ENCODE data around the gene PCNX4. TPM values are rescaled to one million over a fixed set of nuclear protein-coding genes. Genes with fewer than 3 reads are reported as not detected.

Gene PCNX4
- total and polyA plus RNA-seq, 2 experiments from 2014 or later, result 39.7 to 129 TPM

DNA sequence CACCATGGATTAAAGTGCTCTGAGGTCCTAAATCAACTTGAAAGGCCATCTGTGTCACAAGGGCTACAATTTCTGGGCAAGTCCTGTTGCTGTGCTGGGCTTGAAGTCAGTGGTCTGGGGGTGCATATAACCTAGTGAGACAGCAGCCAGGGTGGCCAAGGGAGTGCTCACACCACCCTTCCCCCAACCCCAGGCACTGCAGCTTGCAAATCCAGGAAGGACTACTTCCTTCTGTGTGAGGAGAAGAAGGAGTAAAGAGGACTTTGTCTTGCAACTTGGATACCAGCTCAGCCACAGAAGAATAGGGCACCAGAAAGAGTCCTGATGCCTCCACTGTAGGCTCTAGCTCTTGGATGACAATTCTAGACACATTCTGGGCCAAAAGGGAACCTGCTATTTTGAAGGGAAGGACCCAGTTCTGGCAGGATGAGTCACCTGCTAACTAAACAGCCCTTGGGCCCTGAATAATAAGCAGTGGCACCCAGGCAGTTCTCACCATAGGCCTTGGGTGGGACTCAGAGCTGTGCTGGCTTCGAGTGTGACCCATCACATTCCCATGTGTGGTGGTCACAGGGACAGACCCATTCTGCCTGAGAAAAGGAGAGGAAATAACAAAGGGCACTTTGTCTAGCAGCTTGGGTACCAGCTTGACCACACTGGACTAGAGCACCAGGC, 106.0 kb downstream of the PCNX4 start:
- no peaks in the 10 kb centered on the region for H3K4me1 ChIP-seq (ENCODE audit: low read depth)
- H3K27ac ChIP-seq, result no peak overlapping the region
- no peaks in the 10 kb centered on the region for H3K27me3 ChIP-seq
- no peak for TF ChIP-seq CTCF (IDR thresholded peaks at IDR 0.05; ENCODE audit: low read depth, low read length)
- no peaks in the 10 kb centered on the region for H3K36me3 ChIP-seq
- no peak overlapping the region for H3K4me3 ChIP-seq
- no peak for DNase-seq (ENCODE audit: low read depth in 1 of 2, low spot score in 1 of 2)
- no peaks in the 10 kb centered on the region for H3K9me3 ChIP-seq (ENCODE audit: low read depth)

GRCh38 chr14:60199321-60199720, 107.6 kb downstream of the PCNX4 start:
- Histone ChIP-seq H3K4me1 (ENCODE audit: low read depth) (peaks cover 4% of the 10 kb centered on the region), H3K4me3 (no peak overlapping the region), H3K27me3 (no peaks in the 10 kb centered on the region), H3K27ac (no peak overlapping the region), H3K36me3 (no peaks in the 10 kb centered on the region), H3K9me3 (ENCODE audit: low read depth) (no peaks in the 10 kb centered on the region)
- no peak for DNase-seq (ENCODE audit: low read depth in 1 of 2, low spot score in 1 of 2)
- no peak for TF ChIP-seq CTCF (IDR thresholded peaks at IDR 0.05; ENCODE audit: low read depth, low read length)

GRCh38 chr14:60204104-60204842, 112.5 kb downstream of the PCNX4 start:
- peak overlapping the region; percentile 20 for H3K27ac ChIP-seq
- no peaks in the 10 kb centered on the region for H3K27me3 ChIP-seq
- no peak for DNase-seq (ENCODE audit: low read depth in 1 of 2, low spot score in 1 of 2)
- no peak for TF ChIP-seq CTCF (IDR thresholded peaks at IDR 0.05; ENCODE audit: low read depth, low read length)
- H3K4me3 ChIP-seq, result no peak overlapping the region
- peaks cover 12% of the 10 kb centered on the region for H3K4me1 ChIP-seq (ENCODE audit: low read depth)
- H3K9me3 ChIP-seq (ENCODE audit: low read depth), result no peaks in the 10 kb centered on the region
- no peaks in the 10 kb centered on the region for H3K36me3 ChIP-seq

- Histone ChIP-seq H3K27me3 (no peaks in the 10 kb centered on the region), H3K9me3 (ENCODE audit: low read depth) (no peaks in the 10 kb centered on the region), H3K27ac (peak overlapping the region; percentile 20), H3K36me3 (no peaks in the 10 kb centered on the region), H3K4me3 (no peak overlapping the region), H3K4me1 (ENCODE audit: low read depth) (peaks cover 12% of the 10 kb centered on the region)
- no peak for TF ChIP-seq CTCF (IDR thresholded peaks at IDR 0.05; ENCODE audit: low read depth, low read length)
- DNase-seq (ENCODE audit: low read depth in 1 of 2, low spot score in 1 of 2), result no peak
Measured at GRCh38 chr14:60204843-60205774, 113.4 kb downstream of the PCNX4 start.

DNA sequence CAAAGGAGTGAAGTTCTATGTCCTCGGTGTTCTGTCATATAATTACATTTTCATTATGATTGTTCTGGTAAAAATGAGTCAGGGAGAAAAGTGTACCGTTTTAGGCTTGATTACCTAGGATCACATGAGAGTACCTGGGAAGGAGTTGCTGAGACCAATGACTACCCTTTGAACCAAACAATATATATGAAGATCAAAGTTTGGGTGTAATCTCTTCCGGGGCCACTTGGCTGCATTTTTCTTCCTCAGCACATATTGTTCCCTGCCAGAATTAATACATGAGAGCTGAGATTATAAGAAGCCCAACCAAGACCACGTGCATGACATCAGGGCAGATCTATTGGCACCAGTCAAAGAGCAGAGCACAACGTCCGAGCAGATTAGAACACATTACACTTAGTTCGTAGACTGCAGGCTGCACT, 114.5 kb downstream of the PCNX4 start:
- H3K9me3 ChIP-seq (ENCODE audit: low read depth), result no peaks in the 10 kb centered on the region
- no peak for TF ChIP-seq CTCF (IDR thresholded peaks at IDR 0.05; ENCODE audit: low read depth, low read length)
- H3K27me3 ChIP-seq, result no peaks in the 10 kb centered on the region
- H3K4me3 ChIP-seq, result no peak overlapping the region
- H3K36me3 ChIP-seq, result no peaks in the 10 kb centered on the region
- peaks cover 12% of the 10 kb centered on the region for H3K4me1 ChIP-seq (ENCODE audit: low read depth)
- H3K27ac ChIP-seq, result no peak overlapping the region
- DNase-seq (ENCODE audit: low read depth in 1 of 2, low spot score in 1 of 2), result no peak
